ENCODE data around the gene MEG3. TPM values are rescaled to one million over a fixed set of nuclear protein-coding genes. Genes with fewer than 3 reads are reported as not detected.
A peak's percentile ranks its signal among the peaks of the same experiment; 100 is the strongest.

Gene MEG3
- total and polyA plus RNA-seq, 9 of the 15 experiments (the other 6 are each of a cell fraction or from before 2014, with no cell fraction given) = 0.10 to 5.3 (median 1.0) TPM; not detected in 1

- no peak for FAIRE-seq
- H4K20me1 ChIP-seq (replicated peaks; ENCODE audit: control insufficient read depth, insufficient read depth, low read length) = no peaks in the 10 kb centered on the region
- intact Hi-C loops (cut with micrococcal nuclease) (no loop called here), in situ Hi-C loops (cut with MboI) (loop anchor here (10.0 kb wide), 1 partner anchor 184 kb away; no protein-coding TSS in a partner anchor)
- WGBS (ENCODE audit: insufficient coverage, low coverage, missing lambda C conversion rate) = 30% methylated on average over 8 of the region's 8 CpGs
- no peak for DNase-seq (ENCODE audit: extremely low read depth in 1 of 4, low spot score in 3 of 4)
- peaks cover 2 to 21% of the 10 kb centered on the region in 2 experiments; a peak in 3 of 5 replicates for H3K4me1 ChIP-seq (replicated peaks in 1 of 2; ENCODE audit: control insufficient read depth in 2 of 2, insufficient read depth in 2 of 2, low read length in 2 of 2)
- no peaks in the 10 kb centered on the region for H3K27me3 ChIP-seq (ENCODE audit: control insufficient read depth in 2 of 2, insufficient read depth in 2 of 2, low read length in 2 of 2)
- H3K9ac ChIP-seq (ENCODE audit: insufficient read depth in 1 of 2, low read depth in 2 of 2, low read length in 2 of 2) = no peak overlapping the region
- POLR2A ChIA-PET = interaction anchor here (0.5 to 0.6 kb wide), 3 partner anchors 9 to 44 kb away, joined by 3 read pairs; no protein-coding TSS in a partner anchor
- H3K27ac ChIP-seq (ENCODE audit: extremely low read depth, low read depth, low read length) = no peak overlapping the region
- H3K9me1 ChIP-seq (ENCODE audit: control insufficient read depth, insufficient read depth, low read length) = no peaks in the 10 kb centered on the region
- no peak overlapping the region for H3K4me3 ChIP-seq
- CTCF ChIA-PET (ENCODE audit: low intra/inter-chr PET ratio) = interaction anchor here (0.7 kb wide), 1 partner anchor 410 kb away, joined by 4 read pairs; no protein-coding TSS in a partner anchor
- no peaks in the 10 kb centered on the region for H3K36me3 ChIP-seq (ENCODE audit: control insufficient read depth, insufficient read depth, low read length)
- BruUV-seq (replicated peaks) = no TSS peak
- no peak for ATAC-seq
- peak overlapping the region; percentile 25 for H3K4me2 ChIP-seq (ENCODE audit: insufficient read depth, low read length)
- no peaks in the 10 kb centered on the region for H3K9me3 ChIP-seq (replicated peaks; ENCODE audit: control insufficient read depth, insufficient read depth, low read depth, low read length)
- no peaks in the 10 kb centered on the region for H3K79me2 ChIP-seq (ENCODE audit: control insufficient read depth, insufficient read depth, low read length)
- H2AFZ ChIP-seq (ENCODE audit: low read depth, low read length) = peak overlapping the region; percentile 78
- TF ChIP-seq PTBP1 (IDR thresholded peaks at IDR 0.05; ENCODE audit: low read depth, low read length) (no peak), SMARCB1 (IDR thresholded peaks at IDR 0.05; ENCODE audit: insufficient read length, low read depth) (no peak), IFI16 (CRISPR knock-in tag; IDR thresholded peaks at IDR 0.05) (no peak), PML (IDR thresholded peaks at IDR 0.05; ENCODE audit: low read length) (no peak), ZBTB11 (CRISPR knock-in tag; IDR thresholded peaks at IDR 0.05) (no peak), SMARCA4 (IDR thresholded peaks at IDR 0.05) (peak; percentile 54; the same call in 1 of the 2 replicates)
- TF ChIP-seq, protein P1, sequence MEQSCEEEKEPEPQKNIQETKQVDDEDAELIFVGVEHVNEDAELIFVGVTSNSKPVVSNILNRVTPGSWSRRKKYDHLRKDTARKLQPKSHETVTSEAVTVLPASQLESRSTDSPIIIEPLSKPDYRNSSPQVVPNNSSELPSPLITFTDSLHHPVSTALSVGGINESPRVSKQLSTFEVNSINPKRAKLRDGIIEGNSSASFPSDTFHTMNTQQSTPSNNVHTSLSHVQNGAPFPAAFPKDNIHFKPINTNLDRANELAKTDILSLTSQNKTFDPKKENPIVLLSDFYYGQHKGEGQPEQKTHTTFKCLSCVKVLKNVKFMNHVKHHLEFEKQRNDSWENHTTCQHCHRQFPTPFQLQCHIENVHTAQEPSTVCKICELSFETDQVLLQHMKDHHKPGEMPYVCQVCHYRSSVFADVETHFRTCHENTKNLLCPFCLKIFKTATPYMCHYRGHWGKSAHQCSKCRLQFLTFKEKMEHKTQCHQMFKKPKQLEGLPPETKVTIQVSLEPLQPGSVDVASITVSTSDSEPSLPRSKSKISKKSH (CRISPR knock-in tag; IDR thresholded peaks at IDR 0.05) = no peak
- TF ChIP-seq, protein P2, sequence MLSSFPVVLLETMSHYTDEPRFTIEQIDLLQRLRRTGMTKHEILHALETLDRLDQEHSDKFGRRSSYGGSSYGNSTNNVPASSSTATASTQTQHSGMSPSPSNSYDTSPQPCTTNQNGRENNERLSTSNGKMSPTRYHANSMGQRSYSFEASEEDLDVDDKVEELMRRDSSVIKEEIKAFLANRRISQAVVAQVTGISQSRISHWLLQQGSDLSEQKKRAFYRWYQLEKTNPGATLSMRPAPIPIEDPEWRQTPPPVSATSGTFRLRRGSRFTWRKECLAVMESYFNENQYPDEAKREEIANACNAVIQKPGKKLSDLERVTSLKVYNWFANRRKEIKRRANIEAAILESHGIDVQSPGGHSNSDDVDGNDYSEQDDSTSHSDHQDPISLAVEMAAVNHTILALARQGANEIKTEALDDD (IDR thresholded peaks at IDR 0.05) = no peak
- TF ChIP-seq, protein P3, sequence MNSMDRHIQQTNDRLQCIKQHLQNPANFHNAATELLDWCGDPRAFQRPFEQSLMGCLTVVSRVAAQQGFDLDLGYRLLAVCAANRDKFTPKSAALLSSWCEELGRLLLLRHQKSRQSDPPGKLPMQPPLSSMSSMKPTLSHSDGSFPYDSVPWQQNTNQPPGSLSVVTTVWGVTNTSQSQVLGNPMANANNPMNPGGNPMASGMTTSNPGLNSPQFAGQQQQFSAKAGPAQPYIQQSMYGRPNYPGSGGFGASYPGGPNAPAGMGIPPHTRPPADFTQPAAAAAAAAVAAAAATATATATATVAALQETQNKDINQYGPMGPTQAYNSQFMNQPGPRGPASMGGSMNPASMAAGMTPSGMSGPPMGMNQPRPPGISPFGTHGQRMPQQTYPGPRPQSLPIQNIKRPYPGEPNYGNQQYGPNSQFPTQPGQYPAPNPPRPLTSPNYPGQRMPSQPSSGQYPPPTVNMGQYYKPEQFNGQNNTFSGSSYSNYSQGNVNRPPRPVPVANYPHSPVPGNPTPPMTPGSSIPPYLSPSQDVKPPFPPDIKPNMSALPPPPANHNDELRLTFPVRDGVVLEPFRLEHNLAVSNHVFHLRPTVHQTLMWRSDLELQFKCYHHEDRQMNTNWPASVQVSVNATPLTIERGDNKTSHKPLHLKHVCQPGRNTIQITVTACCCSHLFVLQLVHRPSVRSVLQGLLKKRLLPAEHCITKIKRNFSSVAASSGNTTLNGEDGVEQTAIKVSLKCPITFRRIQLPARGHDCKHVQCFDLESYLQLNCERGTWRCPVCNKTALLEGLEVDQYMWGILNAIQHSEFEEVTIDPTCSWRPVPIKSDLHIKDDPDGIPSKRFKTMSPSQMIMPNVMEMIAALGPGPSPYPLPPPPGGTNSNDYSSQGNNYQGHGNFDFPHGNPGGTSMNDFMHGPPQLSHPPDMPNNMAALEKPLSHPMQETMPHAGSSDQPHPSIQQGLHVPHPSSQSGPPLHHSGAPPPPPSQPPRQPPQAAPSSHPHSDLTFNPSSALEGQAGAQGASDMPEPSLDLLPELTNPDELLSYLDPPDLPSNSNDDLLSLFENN (IDR thresholded peaks at IDR 0.05; ENCODE audit: low read depth in 2 of 2, low read length in 2 of 2) = no peak
Measured at GRCh38 chr14:100849115-100849781, 23.3 kb downstream of the MEG3 start.

Data from K562 (cell line).